HepG2 (cell line): ENCODE results near the gene CERS3. TPM values are rescaled to one million over a fixed set of nuclear protein-coding genes. Genes with fewer than 3 reads are reported as not detected.

Experiments used
- ATAC-seq: fragments of 200-7000 bp; cut with Tn5 transposase; 3 replicates; pipeline ENCODE4 v1.9.1; 2020; ENCODE audit warnings: mild to moderate bottlenecking, moderate library complexity
- BruUV-seq: library from RNA; stranded (reverse); fragments of 400-500 nt; replicated peaks from 2 replicates; lab custom pipeline; 2021; lab: Mats Ljungman, UMichigan
- CTCF ChIA-PET: fragments of 300-600 bp; formaldehyde crosslinking; extraction: SDS; loops from one replicate; lab custom pipeline; 2021; ENCODE audit warnings: low total read pairs, inconsistent platforms, low intra/inter-chr PET ratio; lab: Yijun Ruan, JAX
- POLR2A ChIA-PET: fragments of 350-600 bp; sonication (Branson Sonifier 250); formaldehyde crosslinking; loops from one replicate; lab custom pipeline; 2020; ENCODE audit warnings: antibody characterized with exemption, inconsistent platforms; lab: Yijun Ruan, JAX
- DNase-seq: peaks from one replicate; pipeline ENCODE4 v3.0.0-alpha.2; 2015; ENCODE audit warnings: low spot score
- FAIRE-seq: peaks from 3 replicates; lab custom pipeline; 2011; peaks lifted over from hg19 to GRCh38; lab: Jason Lieb, UNC
- H2AFZ ChIP-seq: one replicate; pipeline ENCODE4 v1.6.1; 2011; ENCODE audit warnings: low read length, inconsistent platforms
- H3K27ac ChIP-seq: fragments of 300-600 bp; 3 replicates; pipeline ENCODE4 v1.8.0; 2011; ENCODE audit warnings: mixed run types, mild to moderate bottlenecking, mixed read lengths, low read length, inconsistent platforms; ENCODE audit not compliant: insufficient read depth; ENCODE audit errors: extremely low read length
- H3K27me3 ChIP-seq, 2 experiments: fragments of 200-600 bp in 1 of 2; 2 replicates in 1 of 2; 3 replicates in 1 of 2; pipeline versions ENCODE4 v1.6.0 to v1.8.0; 2011; ENCODE audit warnings: low read length in 2 of 2, mild to moderate bottlenecking in 2 of 2, moderate library complexity in 2 of 2, inconsistent platforms in 1 of 2; ENCODE audit not compliant: insufficient read depth in 2 of 2, control insufficient read depth in 1 of 2
- H3K36me3 ChIP-seq, 2 experiments: fragments of 200-600 bp in 1 of 2; replicated peaks in 1 of 2; 2 replicates in 1 of 2; 3 replicates in 1 of 2; pipeline versions ENCODE4 v1.5.1 to v1.8.0; 2011; ENCODE audit warnings: low read length in 2 of 2, inconsistent platforms in 1 of 2; ENCODE audit not compliant: insufficient read depth in 2 of 2, control insufficient read depth in 1 of 2
- H3K4me1 ChIP-seq: 2 replicates; pipeline ENCODE4 v1.5.1; 2012; ENCODE audit warnings: low read length, inconsistent platforms; ENCODE audit not compliant: insufficient read depth
- H3K4me2 ChIP-seq: 2 replicates; pipeline ENCODE4 v1.6.0; 2011; ENCODE audit warnings: low read depth, low read length, inconsistent platforms
- H3K4me3 ChIP-seq, 3 experiments: fragments of 200-600 bp in 1 of 3; sonication (generic), shearing (Covaris generic) in 1 of 3; replicated peaks in 1 of 3; 2 replicates each; pipeline ENCODE4 v1.5.1; 2011 to 2016; ENCODE audit warnings: low read length in 3 of 3, inconsistent platforms in 2 of 3, low read depth in 2 of 3, mild to moderate bottlenecking in 2 of 3, control low read depth in 1 of 3, mixed read lengths in 1 of 3; ENCODE audit not compliant: insufficient read depth in 1 of 3
- H3K79me2 ChIP-seq: one replicate; pipeline ENCODE4 v1.6.1; 2011; ENCODE audit warnings: low read length, inconsistent platforms; ENCODE audit not compliant: insufficient read depth
- H3K9ac ChIP-seq: 2 replicates; pipeline ENCODE4 v1.6.0; 2011; ENCODE audit warnings: mild to moderate bottlenecking, low read depth, low read length, inconsistent platforms; ENCODE audit not compliant: insufficient read depth
- H3K9me3 ChIP-seq: 2 replicates; pipeline ENCODE4 v1.5.1; 2012; ENCODE audit warnings: mild to moderate bottlenecking, low read length
- H4K20me1 ChIP-seq: 2 replicates; pipeline ENCODE4 v1.6.0; 2011; ENCODE audit warnings: inconsistent platforms, mild to moderate bottlenecking, low read length, moderate library complexity; ENCODE audit not compliant: insufficient read depth
- DMAP1 ChIP-seq: IDR thresholded peaks from 2 replicates; pipeline ENCODE4 v1.6.1; 2016
- EEA1 ChIP-seq: sonication (generic); formaldehyde crosslinking; IDR thresholded peaks from 2 replicates; pipeline ENCODE4 v1.5.1; 2020; ENCODE audit warnings: mild to moderate bottlenecking, missing genetic modification reagents, borderline replicate concordance
- GATAD2A ChIP-seq: IDR thresholded peaks from 2 replicates; pipeline ENCODE4 v1.6.1; 2016
- GPN1 ChIP-seq: sonication (generic); formaldehyde crosslinking; IDR thresholded peaks from 2 replicates; pipeline ENCODE4 v1.5.1; 2020; ENCODE audit warnings: missing genetic modification reagents, borderline replicate concordance
- MED1 ChIP-seq: sonication (generic); formaldehyde crosslinking; IDR thresholded peaks from 2 replicates; pipeline ENCODE4 v1.4.0; 2020; ENCODE audit warnings: missing genetic modification reagents
- MTF2 ChIP-seq: sonication (generic); formaldehyde crosslinking; IDR thresholded peaks from 2 replicates; pipeline ENCODE4 v1.5.0; 2020; ENCODE audit warnings: missing genetic modification reagents, borderline replicate concordance
- MXD1 ChIP-seq: sonication (generic); formaldehyde crosslinking; IDR thresholded peaks from 2 replicates; pipeline ENCODE4 v1.4.0; 2020; ENCODE audit warnings: mild to moderate bottlenecking, missing genetic modification reagents
- ZBTB20 ChIP-seq: sonication (generic); formaldehyde crosslinking; IDR thresholded peaks from 2 replicates; pipeline ENCODE4 v1.8.1; 2023; ENCODE audit warnings: missing genetic modification reagents, low read depth, mild to moderate bottlenecking, borderline replicate concordance
- ZBTB21 ChIP-seq: sonication (generic); formaldehyde crosslinking; IDR thresholded peaks from 2 replicates; pipeline ENCODE4 v1.4.0; 2020; ENCODE audit warnings: missing genetic modification reagents
- ZBTB33 ChIP-seq: sonication (generic); formaldehyde crosslinking; IDR thresholded peaks from 2 replicates; pipeline ENCODE4 v1.4.0; 2020; ENCODE audit warnings: missing genetic modification reagents
- ZNF263 ChIP-seq: sonication (generic); formaldehyde crosslinking; IDR thresholded peaks from 2 replicates; pipeline ENCODE4 v1.4.0; 2020; ENCODE audit warnings: missing genetic modification reagents
- ZNF264 ChIP-seq: sonication (generic); formaldehyde crosslinking; IDR thresholded peaks from 2 replicates; pipeline ENCODE4 v1.4.0; 2020; ENCODE audit warnings: missing genetic modification reagents
- ZNF570 ChIP-seq: sonication (generic); formaldehyde crosslinking; IDR thresholded peaks from 2 replicates; pipeline ENCODE4 v1.4.0; 2020; ENCODE audit warnings: mild to moderate bottlenecking, missing genetic modification reagents, borderline replicate concordance
- ZZZ3 ChIP-seq: sonication (generic); formaldehyde crosslinking; IDR thresholded peaks from 2 replicates; pipeline ENCODE4 v1.4.0; 2020; ENCODE audit warnings: missing genetic modification reagents, mild to moderate bottlenecking, borderline replicate concordance
- WGBS: methylation state at CpG from one replicate; pipeline ENCODE4 v1.1.6; 2017; ENCODE audit warnings: low lambda C conversion rate; 5-methylcytosine and 5-hydroxymethylcytosine counted together
- in situ Hi-C: cut with HindIII; loops from 2 replicates; pipeline ENCODE4 v1.10.0; 2017; ENCODE audit warnings: low pct_unique_long_range_greater_than_20kb; ENCODE audit not compliant: extremely low pct_ligation_motif_present
- intact Hi-C: fragments of 100-400 bp; cut with micrococcal nuclease; formaldehyde crosslinking; loops from one replicate; pipeline ENCODE4 v1.10.0; 2022; ENCODE audit not compliant: unreplicated experiment
- polyA plus RNA-seq, 8 experiments: library from polyadenylated mRNA; depleted of rRNA in 3 of 8; stranded (reverse) in 7 of 8; unstranded in 1 of 8; fragments of >200 nt; fragmentation: Illumina TruSeq in 4 of 8; extraction: Trizol in 4 of 8; gene quantifications; 2 replicates each; pipeline versions ENCODE4 v1.2.1 to v1.2.3, GENCODE V29; 2011 to 2016; ENCODE audit warnings: low read depth in 4 of 8, missing spikeins in 1 of 8, mixed read lengths in 1 of 8; ENCODE audit not compliant: insufficient read depth in 1 of 8
- total RNA-seq, 5 experiments: library from RNA; depleted of rRNA; stranded (reverse); fragments of >200 nt; fragmentation: Illumina TruSeq; extraction: Trizol; gene quantifications; 2 replicates each; pipeline ENCODE4 v1.2.3, GENCODE V29; 2016; ENCODE audit warnings: low read depth in 1 of 5
- TF ChIP-seq, protein P1 (sequence below): sonication (generic); formaldehyde crosslinking; IDR thresholded peaks from 2 replicates; pipeline ENCODE4 v1.5.0; 2020; ENCODE audit warnings: mild to moderate bottlenecking, missing genetic modification reagents, borderline replicate concordance
- TF ChIP-seq, protein P2 (sequence below): fragments of 450-650 bp; IDR thresholded peaks from 2 replicates; pipeline ENCODE4 v1.6.1; 2016

The CERS3 gene
- total and polyA plus RNA-seq, 2 of the 13 experiments (the other 11 are each of a cell fraction or from before 2014, with no cell fraction given): not detected

DNA sequence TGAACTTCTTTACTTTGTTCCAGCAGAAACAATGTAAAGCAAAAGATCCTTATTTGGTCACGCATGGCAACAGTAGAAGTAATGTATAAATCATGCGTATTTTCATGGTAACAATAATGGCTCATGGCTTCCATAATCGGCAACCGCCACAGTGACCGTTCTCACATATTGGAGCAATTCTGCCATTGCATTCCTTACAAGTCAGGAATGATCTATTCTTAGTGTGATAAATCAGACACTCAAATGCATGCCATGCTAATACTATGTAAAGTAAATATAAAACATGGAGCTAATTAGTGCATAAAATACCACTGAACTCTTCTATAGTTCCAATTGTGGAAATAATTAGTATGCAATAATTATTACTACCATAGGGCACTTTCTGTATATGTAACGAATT, 13.5 kb upstream of the CERS3 start:
- Histone ChIP-seq H3K9me3 (no peaks in the 10 kb centered on the region), H3K27ac (no peak overlapping the region), H3K4me2 (no peak overlapping the region), H3K9ac (no peak overlapping the region), H3K27me3 (no peaks in the 10 kb centered on the region), H3K79me2 (no peaks in the 10 kb centered on the region), H4K20me1 (no peaks in the 10 kb centered on the region), H3K4me3 (no peak overlapping the region), H2AFZ (no peak overlapping the region), H3K4me1 (no peaks in the 10 kb centered on the region), H3K36me3 (no peaks in the 10 kb centered on the region)
- in situ Hi-C loops: no loop called here
- ChIA-PET POLR2A (no interaction called here), CTCF (no interaction called here)
- intact Hi-C loops: no loop called here
- DNase-seq (no peak), FAIRE-seq (no peak), ATAC-seq (no peak)
- 42% methylated on average over 6 of the region's 6 CpGs for WGBS
- no TSS peak for BruUV-seq
- TF ChIP-seq ZBTB20 (CRISPR knock-in tag): no peak
- TF ChIP-seq ZNF263 (CRISPR knock-in tag): no peak
- TF ChIP-seq ZBTB21 (CRISPR knock-in tag): no peak
- TF ChIP-seq, protein P1, sequence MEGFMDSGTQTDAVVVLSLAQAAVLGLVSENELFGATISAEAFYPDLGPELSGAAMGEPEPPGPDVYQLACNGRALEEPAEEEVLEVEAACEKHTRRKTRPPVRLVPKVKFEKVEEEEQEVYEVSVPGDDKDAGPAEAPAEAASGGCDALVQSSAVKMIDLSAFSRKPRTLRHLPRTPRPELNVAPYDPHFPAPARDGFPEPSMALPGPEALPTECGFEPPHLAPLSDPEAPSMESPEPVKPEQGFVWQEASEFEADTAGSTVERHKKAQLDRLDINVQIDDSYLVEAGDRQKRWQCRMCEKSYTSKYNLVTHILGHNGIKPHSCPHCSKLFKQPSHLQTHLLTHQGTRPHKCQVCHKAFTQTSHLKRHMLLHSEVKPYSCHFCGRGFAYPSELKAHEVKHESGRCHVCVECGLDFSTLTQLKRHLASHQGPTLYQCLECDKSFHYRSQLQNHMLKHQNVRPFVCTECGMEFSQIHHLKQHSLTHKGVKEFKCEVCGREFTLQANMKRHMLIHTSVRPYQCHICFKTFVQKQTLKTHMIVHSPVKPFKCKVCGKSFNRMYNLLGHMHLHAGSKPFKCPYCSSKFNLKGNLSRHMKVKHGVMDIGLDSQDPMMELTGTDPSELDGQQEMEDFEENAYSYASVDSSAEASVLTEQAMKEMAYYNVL (CRISPR knock-in tag): no peak
- TF ChIP-seq EEA1 (CRISPR knock-in tag): no peak
- no peak for TF ChIP-seq ZNF570 (CRISPR knock-in tag)
- TF ChIP-seq GATAD2A (CRISPR knock-in tag): no peak
- no peak for TF ChIP-seq GPN1 (CRISPR knock-in tag)
- TF ChIP-seq MXD1 (CRISPR knock-in tag): no peak
- TF ChIP-seq ZZZ3 (CRISPR knock-in tag): no peak
- no peak for TF ChIP-seq ZNF264 (CRISPR knock-in tag)
- TF ChIP-seq, protein P2, sequence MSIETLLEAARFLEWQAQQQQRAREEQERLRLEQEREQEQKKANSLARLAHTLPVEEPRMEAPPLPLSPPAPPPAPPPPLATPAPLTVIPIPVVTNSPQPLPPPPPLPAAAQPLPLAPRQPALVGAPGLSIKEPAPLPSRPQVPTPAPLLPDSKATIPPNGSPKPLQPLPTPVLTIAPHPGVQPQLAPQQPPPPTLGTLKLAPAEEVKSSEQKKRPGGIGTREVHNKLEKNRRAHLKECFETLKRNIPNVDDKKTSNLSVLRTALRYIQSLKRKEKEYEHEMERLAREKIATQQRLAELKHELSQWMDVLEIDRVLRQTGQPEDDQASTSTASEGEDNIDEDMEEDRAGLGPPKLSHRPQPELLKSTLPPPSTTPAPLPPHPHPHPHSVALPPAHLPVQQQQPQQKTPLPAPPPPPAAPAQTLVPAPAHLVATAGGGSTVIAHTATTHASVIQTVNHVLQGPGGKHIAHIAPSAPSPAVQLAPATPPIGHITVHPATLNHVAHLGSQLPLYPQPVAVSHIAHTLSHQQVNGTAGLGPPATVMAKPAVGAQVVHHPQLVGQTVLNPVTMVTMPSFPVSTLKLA: no peak
- TF ChIP-seq DMAP1 (CRISPR knock-in tag): no peak
- no peak for TF ChIP-seq MED1 (CRISPR knock-in tag)
- TF ChIP-seq MTF2 (CRISPR knock-in tag): no peak
- no peak for TF ChIP-seq ZBTB33 (CRISPR knock-in tag)
